Measurements from ENCODE around the gene SBNO1.
A peak's percentile ranks its signal among the peaks of the same experiment; 100 is the strongest.
"Not testable (repeated sequence)": the region's sequence is repeated elsewhere in the genome, so short reads cannot be mapped to it uniquely, and the experiment has no call there.

SBNO1 gene

DNA sequence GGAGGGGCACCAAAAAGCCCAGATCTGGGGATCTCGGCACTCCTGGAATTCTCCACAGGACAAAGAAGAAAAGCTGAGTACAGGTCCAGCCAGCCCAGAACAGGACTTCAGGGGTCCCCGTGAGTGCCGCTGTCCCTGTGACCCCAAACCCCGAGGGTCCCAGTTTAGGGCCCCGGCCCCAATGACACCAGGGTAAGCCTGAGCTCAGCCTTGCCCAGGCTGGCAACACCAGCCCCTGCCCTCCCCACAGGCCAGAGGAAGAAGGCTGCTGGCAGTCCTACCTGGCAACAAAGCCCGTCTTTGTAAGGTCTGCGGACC is 94.8 kb downstream of the SBNO1 start:
- DNase-seq, result no peak

GRCh38 chr12:123269395-123269892 is 95.2 kb downstream of the SBNO1 start:
- DNase-seq, result peak; percentile 86

DNA sequence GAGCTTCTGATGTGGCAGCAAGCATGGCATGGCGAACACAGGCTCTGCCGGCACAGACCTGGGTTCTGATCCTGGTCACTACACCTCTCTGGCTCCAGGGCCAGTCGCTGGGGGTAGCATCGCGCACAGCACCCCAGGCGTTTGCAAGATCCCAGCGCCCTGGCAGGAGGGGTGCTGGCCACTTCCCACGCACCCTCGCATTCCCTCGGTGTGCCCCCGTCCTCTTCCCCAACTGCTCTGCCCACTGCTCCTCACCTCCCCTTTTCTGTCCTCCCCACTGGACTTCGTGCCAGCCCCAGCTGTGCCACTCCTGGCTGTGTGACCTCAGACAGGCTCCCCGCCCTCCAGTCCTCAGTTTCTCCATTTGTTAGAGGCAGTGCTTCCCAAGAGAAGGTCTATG is 95.8 kb downstream of the SBNO1 start:
- no peak for DNase-seq

- no peak for DNase-seq
These were observed 96.4 kb downstream of the SBNO1 start for GRCh38 chr12:123267991-123268843.

DNA sequence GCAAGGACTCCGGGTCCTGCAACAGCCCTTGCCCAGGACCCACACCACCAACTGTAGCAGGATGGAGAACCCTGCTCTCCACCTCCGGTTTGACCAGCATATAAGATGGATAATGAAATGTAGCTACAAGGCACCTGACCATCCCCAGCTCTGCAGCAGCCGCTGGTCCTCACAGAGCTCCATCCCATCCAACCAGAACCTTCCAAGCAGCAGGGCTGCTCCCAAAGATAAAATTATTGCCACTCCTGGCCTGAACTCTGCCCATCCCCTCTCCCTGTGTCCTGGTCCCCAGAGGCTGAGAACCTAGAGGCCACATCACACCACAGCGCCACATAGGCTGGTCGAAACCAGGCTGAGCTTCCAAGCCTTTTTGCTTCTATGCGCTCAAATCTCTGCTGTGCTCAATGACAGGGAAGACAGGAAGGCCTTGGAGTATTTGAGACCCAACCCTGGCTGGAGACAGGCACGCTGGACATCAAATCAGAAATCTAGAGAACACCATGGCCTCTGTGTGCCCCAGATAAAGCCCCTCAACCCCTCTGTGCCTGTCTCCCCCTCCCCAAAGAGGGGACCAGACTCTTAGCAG is 97.2 kb downstream of the SBNO1 start:
- no peak for DNase-seq

GRCh38 chr12:123266679-123267277 is 97.9 kb downstream of the SBNO1 start:
- DNase-seq, result no peak

GRCh38 chr12:123265851-123266678 is 98.6 kb downstream of the SBNO1 start:
- no peak for DNase-seq

DNA sequence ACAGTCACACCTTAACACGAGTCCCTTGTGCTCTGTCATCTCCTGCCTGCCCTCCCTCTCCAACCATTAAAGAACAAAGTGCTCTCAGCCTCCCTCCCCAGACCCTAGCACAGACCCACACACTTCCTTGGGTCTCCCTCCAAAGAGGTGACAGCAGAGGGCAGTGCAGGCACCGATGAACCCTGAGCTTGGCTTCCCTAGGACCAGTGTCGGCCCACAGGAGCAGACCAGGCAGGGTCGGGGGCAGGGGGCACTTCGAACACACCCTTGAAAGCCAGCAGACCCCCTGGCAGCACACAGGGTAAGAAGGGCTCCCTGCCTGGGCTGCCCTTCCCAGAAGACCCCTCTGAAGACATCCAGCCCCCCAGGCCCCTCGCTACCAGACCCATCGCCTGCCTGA is 100.0 kb downstream of the SBNO1 start:
- no peak for DNase-seq

DNA sequence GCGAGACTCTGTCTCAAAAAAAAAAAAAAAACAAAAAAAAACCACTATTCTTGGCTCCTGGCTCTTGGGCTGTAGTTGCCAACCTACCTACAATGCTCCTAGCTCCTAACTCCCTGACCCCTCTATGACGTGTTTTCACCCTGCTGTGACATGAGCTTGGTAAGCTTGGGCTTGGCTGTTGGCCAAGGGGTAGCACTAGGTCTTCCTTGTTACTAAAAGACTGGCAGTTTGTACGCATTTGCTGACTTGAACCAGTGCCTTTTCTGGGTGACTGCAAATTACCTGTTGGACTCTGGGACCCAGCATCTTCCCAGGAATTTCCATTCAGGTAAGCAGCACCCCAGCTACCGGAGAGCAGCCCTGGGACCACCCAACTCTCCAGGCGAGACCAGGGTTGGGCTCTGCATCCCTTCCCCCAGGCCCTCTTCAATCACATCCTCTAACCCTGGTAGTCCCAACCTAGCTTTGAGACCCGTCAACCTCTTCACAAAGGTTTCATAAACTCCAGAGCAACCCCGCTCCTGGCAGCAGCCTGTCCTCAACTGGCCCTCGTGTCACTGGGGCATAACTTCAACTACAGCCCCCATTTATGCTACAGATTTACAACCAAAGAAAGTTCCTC is 101.3 kb downstream of the SBNO1 start:
- DNase-seq, result no peak

GRCh38 chr12:123261196-123261595 is 103.5 kb downstream of the SBNO1 start:
- DNase-seq, result no peak

DNA sequence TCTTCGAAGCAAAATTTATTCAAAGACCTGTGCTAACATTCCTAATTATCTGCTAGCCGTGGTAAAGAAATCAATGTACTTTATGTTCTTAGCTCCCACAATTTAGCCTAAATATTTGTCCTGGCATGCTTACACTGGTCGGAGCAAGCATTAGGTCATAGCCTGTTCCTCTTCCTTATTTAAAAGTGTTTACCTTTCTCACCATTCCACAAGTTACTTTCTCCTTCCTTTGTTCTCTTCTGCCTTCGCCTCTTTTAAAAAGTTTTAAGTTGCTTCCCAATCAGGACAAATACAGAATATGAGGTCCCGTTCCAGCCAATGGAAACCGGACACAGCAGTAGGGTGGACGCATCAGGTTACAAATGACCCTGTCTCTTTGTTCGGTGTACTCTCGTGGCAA is 104.6 kb downstream of the SBNO1 start:
- no peak for DNase-seq

GRCh38 chr12:123258593-123258992 is 106.1 kb downstream of the SBNO1 start:
- no peak for DNase-seq

DNA sequence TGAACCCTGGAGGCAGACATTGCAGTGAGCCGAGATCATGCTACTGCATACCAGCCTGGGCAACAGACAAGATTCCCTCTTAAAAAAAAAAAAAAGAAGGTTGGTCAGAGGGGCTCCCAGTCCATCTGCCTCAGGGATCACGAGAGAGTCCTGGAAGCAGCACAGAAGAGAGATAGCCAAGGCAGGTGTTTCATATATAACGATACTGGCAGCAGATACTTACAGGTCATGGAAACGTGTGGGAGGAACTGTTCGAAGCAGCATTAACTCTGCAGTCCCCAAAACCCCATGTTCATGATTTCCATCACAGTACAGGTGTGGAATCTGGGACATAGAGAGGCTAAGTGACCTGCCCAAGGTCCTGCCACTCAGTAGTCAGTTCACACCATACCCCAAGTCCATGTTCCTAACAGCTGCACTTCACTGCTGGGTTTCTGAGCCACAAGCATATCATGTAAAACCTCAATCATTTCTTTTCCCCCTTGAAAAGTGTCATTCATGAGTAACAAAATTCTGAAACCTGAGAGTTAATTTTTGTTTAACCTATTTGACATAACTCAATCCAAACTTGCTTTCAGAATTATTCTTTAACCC is 109.7 kb downstream of the SBNO1 start:
- DNase-seq, result no peak

- no peak for DNase-seq
These were observed 110.8 kb downstream of the SBNO1 start for GRCh38 chr12:123253641-123254459.

DNA sequence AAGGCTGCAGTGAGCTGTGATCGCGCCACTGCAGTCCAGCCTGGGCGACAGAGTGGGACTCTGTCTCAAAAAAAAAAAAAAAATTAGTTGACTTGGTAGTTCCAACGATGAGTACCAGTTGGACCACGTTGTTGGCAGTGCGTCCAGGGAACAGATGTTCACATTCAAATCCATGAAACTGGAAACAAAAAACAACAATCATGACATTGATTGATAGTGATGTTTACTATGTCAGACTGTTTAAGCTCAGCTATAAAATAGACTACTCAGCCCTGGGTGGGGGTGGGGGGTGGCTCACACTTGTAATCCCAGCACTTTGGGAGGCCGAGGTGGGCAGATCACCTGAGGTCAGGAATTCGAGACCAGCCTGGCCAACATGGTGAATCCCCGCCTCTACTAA is 112.3 kb downstream of the SBNO1 start:
- not testable (repeated sequence) for DNase-seq

DNA sequence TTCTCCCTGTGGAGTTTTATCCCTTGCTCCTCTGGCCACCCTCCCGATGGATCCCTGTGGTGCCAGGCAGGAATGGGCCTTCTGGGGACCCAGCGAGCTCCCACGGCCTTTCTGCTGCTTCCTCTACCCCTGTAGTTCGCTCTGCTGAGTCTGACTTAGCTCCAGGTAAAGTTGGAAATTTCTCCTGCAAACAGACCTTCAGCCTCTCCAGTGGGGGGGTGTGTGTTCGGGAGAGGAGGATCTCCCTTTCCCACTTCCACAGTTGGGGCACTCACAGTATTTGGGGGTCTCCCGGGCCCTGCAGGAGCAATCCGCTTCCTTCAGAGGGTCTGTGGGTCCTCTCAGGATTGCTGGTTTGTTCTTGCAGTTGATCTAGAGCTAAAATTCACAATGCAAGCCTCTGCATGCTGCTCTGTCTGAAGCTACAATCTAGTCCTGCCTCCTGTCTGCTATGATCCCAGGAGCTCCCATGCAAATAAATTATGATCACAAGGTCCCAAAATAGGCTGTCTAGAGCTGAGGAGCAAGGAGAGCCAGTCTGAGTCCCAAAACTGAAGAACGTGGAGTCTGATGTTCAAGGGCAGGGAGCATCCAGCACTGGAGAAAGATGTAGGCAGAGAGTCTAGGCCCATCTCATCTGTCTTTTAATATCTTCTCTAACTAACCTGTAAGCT is 113.1 kb downstream of the SBNO1 start:
- no peak for DNase-seq

DNA sequence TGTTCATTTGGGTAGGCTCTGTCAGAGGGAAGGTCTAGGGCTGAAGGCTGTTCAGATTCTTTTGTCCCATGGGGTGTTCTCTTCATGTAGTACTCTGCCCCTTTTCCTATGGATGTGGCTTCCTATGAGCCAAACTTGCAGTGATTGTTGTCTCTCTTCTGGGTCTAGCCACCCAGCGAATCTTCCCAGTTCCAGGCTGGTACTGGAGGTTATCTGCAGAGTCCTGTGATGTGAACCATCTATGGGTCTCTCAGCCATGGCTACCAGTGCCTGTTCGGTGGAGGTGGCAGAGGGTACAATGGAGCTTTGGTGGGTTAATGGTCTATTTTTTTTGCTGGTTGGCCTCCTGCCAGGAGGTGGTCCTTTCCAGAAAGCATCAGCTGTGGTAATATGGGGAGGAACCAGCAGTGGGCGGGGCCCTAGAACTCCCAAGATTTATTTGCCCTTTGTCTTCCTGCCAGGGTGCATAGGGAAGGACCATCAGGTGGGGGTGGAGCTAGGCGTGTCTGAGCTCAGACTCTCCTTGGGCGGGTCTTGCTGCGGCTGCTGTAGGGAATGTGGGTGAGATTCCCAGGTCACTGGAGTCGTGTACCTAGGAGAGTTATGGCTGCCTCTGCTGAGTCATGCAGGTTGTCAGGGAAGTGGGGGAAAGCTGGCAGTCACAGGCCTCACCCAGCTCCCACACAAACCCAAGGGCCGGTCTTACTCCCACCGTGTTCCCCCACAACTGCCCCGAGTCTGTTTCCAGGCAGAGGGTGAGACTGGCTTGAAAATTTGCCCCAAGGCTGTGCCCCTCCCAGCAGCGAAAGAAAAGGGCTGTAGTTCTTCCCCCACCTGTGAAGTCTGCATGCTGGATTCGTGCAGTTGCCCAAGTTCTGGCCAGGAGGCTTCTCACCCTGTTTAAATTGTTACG is 113.9 kb downstream of the SBNO1 start:
- no peak for DNase-seq

GRCh38 chr12:123248996-123249741 is 115.5 kb downstream of the SBNO1 start:
- DNase-seq, result not testable (repeated sequence)

DNA sequence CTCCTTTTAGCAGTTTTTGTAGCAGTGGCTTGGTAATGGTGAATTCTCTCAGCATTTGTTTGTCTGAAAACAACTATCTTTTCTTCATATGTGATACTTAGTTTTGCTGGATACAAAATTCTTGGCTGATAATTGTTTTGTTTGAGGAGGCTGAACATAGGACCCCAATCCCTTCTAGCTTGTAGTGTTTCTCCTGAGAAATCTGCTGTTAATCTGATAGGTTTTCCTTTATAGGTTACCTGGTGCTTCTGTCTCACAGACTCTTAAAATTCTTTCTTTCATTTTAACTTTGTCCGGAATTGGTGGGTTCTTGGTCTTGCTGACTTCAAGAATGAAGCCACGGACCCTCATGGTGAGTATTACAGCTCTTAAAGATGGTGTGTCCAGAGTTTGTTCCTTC is 116.5 kb downstream of the SBNO1 start:
- not testable (repeated sequence) for DNase-seq
